ENCODE results near the gene CEP43. TPM values are rescaled to one million over a fixed set of nuclear protein-coding genes. Genes with fewer than 3 reads are reported as not detected.

Gene CEP43
- total RNA-seq, 2 donors from 2014 or later = 36.0 to 43.9 TPM

GRCh38 chr6:166972101-166972500 lies 27.1 kb upstream of the CEP43 start:
- 83 to 89% methylated on average over 2 of the region's 2 CpGs for WGBS, 2 experiments (ENCODE audit: insufficient coverage in 1 of 2, insufficient read length in 1 of 2)
- Histone ChIP-seq H3K27ac (ENCODE audit: low read depth, low read length) (no peak overlapping the region), H3K4me3 (ENCODE audit: low read length) (no peak overlapping the region), H3K9ac (ENCODE audit: extremely low read depth, low read length, poor library complexity, severe bottlenecking) (no peak overlapping the region), H3K4me1 (ENCODE audit: control insufficient read depth, insufficient read depth, low read length) (peaks cover 7% of the 10 kb centered on the region), H3K36me3 (ENCODE audit: control insufficient read depth, insufficient read depth, low read length) (peaks cover 3% of the 10 kb centered on the region), H3K27me3 (ENCODE audit: control insufficient read depth, insufficient read depth, low read length, poor library complexity, severe bottlenecking) (no peaks in the 10 kb centered on the region), H3K9me3 (ENCODE audit: control insufficient read depth, low read length) (peaks cover 10% of the 10 kb centered on the region)
- Mint-ChIP-seq H3K4me3 (no peak overlapping the region), H3K4me1 (peaks cover 16% of the 10 kb centered on the region), H3K27me3 (ENCODE audit: insufficient read depth) (peaks cover under 1% of the 10 kb centered on the region), H3K27ac (no peak overlapping the region), H3K36me3 (ENCODE audit: low read depth) (peaks cover 5% of the 10 kb centered on the region), H3K9me3 (peaks cover 7% of the 10 kb centered on the region)
- DNase-seq = no peak
- TF ChIP-seq CTCF (conservative IDR thresholded peaks at IDR 0.05) = no peak

GRCh38 chr6:166976636-166977035 lies 22.6 kb upstream of the CEP43 start:
- no peak overlapping the region for H3K4me3 ChIP-seq (ENCODE audit: low read length)
- Mint-ChIP-seq H3K4me1 (peaks cover 11% of the 10 kb centered on the region), H3K9me3 (no peaks in the 10 kb centered on the region), H3K27ac (no peak overlapping the region), H3K27me3 (ENCODE audit: insufficient read depth) (no peaks in the 10 kb centered on the region), H3K36me3 (ENCODE audit: low read depth) (peaks cover 14% of the 10 kb centered on the region), H3K4me3 (no peak overlapping the region)
- H3K27ac ChIP-seq (ENCODE audit: low read depth, low read length) = no peak overlapping the region
- no peaks in the 10 kb centered on the region for H3K9me3 ChIP-seq (ENCODE audit: control insufficient read depth, low read length)
- H3K36me3 ChIP-seq (ENCODE audit: control insufficient read depth, insufficient read depth, low read length) = peaks cover 11% of the 10 kb centered on the region
- 100% methylated on average over 2 of the region's 2 CpGs; no CpG with 5 or more reads in 1 of the 2 experiments for WGBS, 2 experiments (ENCODE audit: insufficient coverage in 1 of 2, insufficient read length in 1 of 2)
- TF ChIP-seq CTCF (conservative IDR thresholded peaks at IDR 0.05) = no peak
- no peaks in the 10 kb centered on the region for H3K27me3 ChIP-seq (ENCODE audit: control insufficient read depth, insufficient read depth, low read length, poor library complexity, severe bottlenecking)
- H3K9ac ChIP-seq (ENCODE audit: extremely low read depth, low read length, poor library complexity, severe bottlenecking) = no peak overlapping the region
- no peak for DNase-seq
- H3K4me1 ChIP-seq (ENCODE audit: control insufficient read depth, insufficient read depth, low read length) = peaks cover 7% of the 10 kb centered on the region

- Histone ChIP-seq H3K36me3 (ENCODE audit: control insufficient read depth, insufficient read depth, low read length) (peaks cover 14% of the 10 kb centered on the region), H3K9me3 (ENCODE audit: control insufficient read depth, low read length) (no peaks in the 10 kb centered on the region), H3K27me3 (ENCODE audit: control insufficient read depth, insufficient read depth, low read length, poor library complexity, severe bottlenecking) (no peaks in the 10 kb centered on the region), H3K9ac (ENCODE audit: extremely low read depth, low read length, poor library complexity, severe bottlenecking) (no peak overlapping the region), H3K27ac (ENCODE audit: low read depth, low read length) (no peak overlapping the region), H3K4me1 (ENCODE audit: control insufficient read depth, insufficient read depth, low read length) (no peaks in the 10 kb centered on the region), H3K4me3 (ENCODE audit: low read length) (no peak overlapping the region)
- no peak for DNase-seq
- no peaks in the 10 kb centered on the region for H3K9me3 Mint-ChIP-seq
- no peak overlapping the region for H3K27ac Mint-ChIP-seq
- WGBS, 2 experiments (ENCODE audit: insufficient coverage in 1 of 2, insufficient read length in 1 of 2) = 93 to 100% methylated on average over 4 to 9 of the region's 9 CpGs
- H3K4me3 Mint-ChIP-seq = no peak overlapping the region
- no peaks in the 10 kb centered on the region for H3K27me3 Mint-ChIP-seq (ENCODE audit: insufficient read depth)
- peaks cover under 1% of the 10 kb centered on the region for H3K4me1 Mint-ChIP-seq
- TF ChIP-seq CTCF (conservative IDR thresholded peaks at IDR 0.05) = no peak
- peaks cover 19% of the 10 kb centered on the region for H3K36me3 Mint-ChIP-seq (ENCODE audit: low read depth)
Measured at GRCh38 chr6:166977621-166978525, 21.3 kb upstream of the CEP43 start.

All from endodermal cell (in vitro differentiated cells).